Left cardiac atrium (tissue), 4 donors: ENCODE data around the gene KLHL22. TPM values are rescaled to one million over a fixed set of nuclear protein-coding genes. Genes with fewer than 3 reads are reported as not detected.

Experiments used
- ATAC-seq, 2 donors: fragments of 200-7000 bp; cut with Tn5 transposase; one replicate each; pipeline ENCODE4 v1.9.1; 2020; ENCODE audit warnings: mild to moderate bottlenecking in 2 of 2, moderate library complexity in 2 of 2
- DNase-seq: peaks from one replicate; pipeline ENCODE4 v3.0.0-alpha.2; 2020
- intact Hi-C, 2 donors: fragments of 100-400 bp; cut with DNase I; formaldehyde crosslinking; loops; one replicate each; pipeline versions ENCODE4 v1.14.1 to v1.15.1; 2022 to 2023
- total RNA-seq, 2 donors: library from RNA; stranded (reverse); fragmentation: NEBNext Ultra II Directional; extraction: Animal tissue kit (Norgen Biotek cat#: 25700); gene quantifications; one replicate each; pipeline ENCODE4 v1.2.1, GENCODE V29; 2021
- donor health status: DM: no; HTN: yes; CAD: no.
- donor health status: DM: no; HTN: yes; CAD: no; lungs with severe emphysema.
- donor health status: DM: yes; HTN: yes; CAD: no.
- donor health status: Dilated cardiomyopathy.

The KLHL22 gene
- total RNA-seq, 2 donors from 2014 or later: 18.7 to 19.6 TPM

- DNase-seq (no peak), ATAC-seq (peak in 1 of 2 donors; percentile 17)
- intact Hi-C loops: no loop called here
Measured at GRCh38 chr22:20526628-20527355, 31.2 kb upstream of the KLHL22 start.

GRCh38 chr22:20526305-20526627 is 30.7 kb upstream of the KLHL22 start:
- no peak for ATAC-seq
- intact Hi-C loops: no loop called here
- no peak for DNase-seq

GRCh38 chr22:20525048-20525447 is 29.5 kb upstream of the KLHL22 start:
- DNase-seq: no peak
- ATAC-seq: no peak
- intact Hi-C loops: no loop called here

- intact Hi-C loops: no loop called here
- peak in 1 of 2 donors; percentile 36 for ATAC-seq
- no peak for DNase-seq
Measured at GRCh38 chr22:20524004-20524481, 28.4 kb upstream of the KLHL22 start.

- intact Hi-C loops: no loop called here
- DNase-seq: no peak
- peak; percentile 56 to 73 for ATAC-seq
Measured at GRCh38 chr22:20523086-20523983, 27.7 kb upstream of the KLHL22 start.

GRCh38 chr22:20522134-20523004 is 26.8 kb upstream of the KLHL22 start:
- intact Hi-C loops: no loop called here
- ATAC-seq: no peak
- DNase-seq: no peak

GRCh38 chr22:20520093-20520511 is 24.5 kb upstream of the KLHL22 start:
- intact Hi-C loops: no loop called here
- DNase-seq (no peak), ATAC-seq (peak in 1 of 2 donors; percentile 11)

GRCh38 chr22:20519558-20519957 is 24.0 kb upstream of the KLHL22 start:
- intact Hi-C loops: loop anchor here in 1 of 2 donors (10.0 kb wide), 1 partner anchor 45 kb away; no protein-coding TSS in a partner anchor
- no peak for ATAC-seq
- DNase-seq: no peak

GRCh38 chr22:20517841-20518592 is 22.4 kb upstream of the KLHL22 start:
- intact Hi-C loops: loop anchor here in 1 of 2 donors (10.0 kb wide), 1 partner anchor 47 kb away; no protein-coding TSS in a partner anchor
- DNase-seq: no peak
- no peak for ATAC-seq

GRCh38 chr22:20517422-20517821 is 21.8 kb upstream of the KLHL22 start:
- DNase-seq (no peak), ATAC-seq (no peak)
- intact Hi-C loops: loop anchor here in 1 of 2 donors (10.0 kb wide), 1 partner anchor 47 kb away; no protein-coding TSS in a partner anchor

GRCh38 chr22:20516399-20516798 is 20.8 kb upstream of the KLHL22 start:
- intact Hi-C loops: loop anchor here in 1 of 2 donors (10.0 kb wide), 1 partner anchor 48 kb away; no protein-coding TSS in a partner anchor

GRCh38 chr22:20514658-20515406 is 19.2 kb upstream of the KLHL22 start:
- intact Hi-C loops: loop anchor here (5.0 to 10.0 kb wide), 2 partner anchors 50 to 57 kb away; no protein-coding TSS in a partner anchor
- ATAC-seq: peak; percentile 31 to 86
- peak; percentile 66 for DNase-seq

More at GRCh38 chr22:20516399-20516798, 20.8 kb upstream of the KLHL22 start:
- no peak for ATAC-seq
- no peak for DNase-seq

GRCh38 chr22:20511578-20512229 is 16.1 kb upstream of the KLHL22 start:
- DNase-seq: no peak
- ATAC-seq: no peak
- intact Hi-C loops: loop anchor here (5.0 to 10.0 kb wide), 2 partner anchors 53 to 61 kb away; no protein-coding TSS in a partner anchor

- intact Hi-C loops: loop anchor here (5.0 to 10.0 kb wide), 2 partner anchors 54 to 61 kb away; no protein-coding TSS in a partner anchor
- DNase-seq (no peak), ATAC-seq (no peak)
Measured at GRCh38 chr22:20510811-20511577, 15.4 kb upstream of the KLHL22 start.

- ATAC-seq (peak; percentile 74 to 78), DNase-seq (peak; percentile 84)
Measured at GRCh38 chr22:20509344-20510047, 13.9 kb upstream of the KLHL22 start.

More at GRCh38 chr22:20509344-20510047, 13.9 kb upstream of the KLHL22 start:
- intact Hi-C loops: loop anchor here (5.0 to 10.0 kb wide), 3 partner anchors 45 to 63 kb away; no protein-coding TSS in a partner anchor
